ENCODE data around the gene FMNL3. TPM values are rescaled to one million over a fixed set of nuclear protein-coding genes. Genes with fewer than 3 reads are reported as not detected.

Gene FMNL3
- total RNA-seq, 1 donor = 24.6 TPM

DNA sequence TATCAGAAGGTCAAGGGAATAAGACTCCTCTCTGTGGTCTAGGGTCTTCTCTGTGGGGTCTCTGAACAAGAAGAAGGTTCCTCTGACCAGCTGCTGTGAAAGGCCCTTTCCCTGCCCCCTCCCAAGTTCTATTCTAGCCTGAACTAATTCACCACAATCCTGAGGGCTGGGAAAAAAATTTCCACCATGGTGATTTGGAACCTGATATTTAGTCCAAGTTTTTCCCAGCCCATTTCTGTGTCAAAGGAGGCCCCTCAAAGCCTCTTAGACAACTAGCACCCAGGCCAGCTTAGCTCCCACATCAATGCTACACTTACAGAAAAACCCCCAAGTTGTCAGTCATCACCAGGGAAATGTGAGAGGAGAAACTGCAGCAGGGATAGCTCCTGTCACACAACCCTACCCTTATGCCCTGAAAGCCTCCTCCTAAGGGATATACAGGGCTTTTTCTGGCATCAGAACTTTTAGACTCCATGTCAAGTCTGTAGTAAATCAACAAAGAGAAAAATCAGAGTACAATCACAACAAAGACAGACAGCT lies 4.5 kb downstream of the FMNL3 start:
- H2AFZ ChIP-seq (ENCODE audit: low read length) = no peak overlapping the region
- no peak for DNase-seq (ENCODE audit: insufficient read length, low spot score, missing footprints)
- TF ChIP-seq, protein P1, sequence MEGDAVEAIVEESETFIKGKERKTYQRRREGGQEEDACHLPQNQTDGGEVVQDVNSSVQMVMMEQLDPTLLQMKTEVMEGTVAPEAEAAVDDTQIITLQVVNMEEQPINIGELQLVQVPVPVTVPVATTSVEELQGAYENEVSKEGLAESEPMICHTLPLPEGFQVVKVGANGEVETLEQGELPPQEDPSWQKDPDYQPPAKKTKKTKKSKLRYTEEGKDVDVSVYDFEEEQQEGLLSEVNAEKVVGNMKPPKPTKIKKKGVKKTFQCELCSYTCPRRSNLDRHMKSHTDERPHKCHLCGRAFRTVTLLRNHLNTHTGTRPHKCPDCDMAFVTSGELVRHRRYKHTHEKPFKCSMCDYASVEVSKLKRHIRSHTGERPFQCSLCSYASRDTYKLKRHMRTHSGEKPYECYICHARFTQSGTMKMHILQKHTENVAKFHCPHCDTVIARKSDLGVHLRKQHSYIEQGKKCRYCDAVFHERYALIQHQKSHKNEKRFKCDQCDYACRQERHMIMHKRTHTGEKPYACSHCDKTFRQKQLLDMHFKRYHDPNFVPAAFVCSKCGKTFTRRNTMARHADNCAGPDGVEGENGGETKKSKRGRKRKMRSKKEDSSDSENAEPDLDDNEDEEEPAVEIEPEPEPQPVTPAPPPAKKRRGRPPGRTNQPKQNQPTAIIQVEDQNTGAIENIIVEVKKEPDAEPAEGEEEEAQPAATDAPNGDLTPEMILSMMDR (IDR thresholded peaks at IDR 0.05; ENCODE audit: extremely low read depth, low read depth, low read length) = no peak
- peaks cover 10% of the 10 kb centered on the region for H4K20me1 ChIP-seq (ENCODE audit: insufficient read depth, low read length)
- peaks cover 59% of the 10 kb centered on the region for H3K4me1 ChIP-seq (ENCODE audit: insufficient read depth, low read length)
- H3K36me3 ChIP-seq (ENCODE audit: insufficient read depth, low read length) = no peaks in the 10 kb centered on the region
- no peak overlapping the region for H3K4me3 ChIP-seq (ENCODE audit: insufficient read depth, low read length)
- H3K27me3 ChIP-seq (ENCODE audit: insufficient read depth, low read length) = no peaks in the 10 kb centered on the region
- H3K4me2 ChIP-seq (ENCODE audit: insufficient read depth, low read length) = peak overlapping the region; percentile 68
- H3K27ac ChIP-seq (ENCODE audit: low read depth, low read length) = peak overlapping the region; percentile 74
- H3K79me2 ChIP-seq (ENCODE audit: insufficient read depth, low read length) = peaks cover 77% of the 10 kb centered on the region
- H3K9me3 ChIP-seq (ENCODE audit: low read depth, low read length) = no peaks in the 10 kb centered on the region

DNA sequence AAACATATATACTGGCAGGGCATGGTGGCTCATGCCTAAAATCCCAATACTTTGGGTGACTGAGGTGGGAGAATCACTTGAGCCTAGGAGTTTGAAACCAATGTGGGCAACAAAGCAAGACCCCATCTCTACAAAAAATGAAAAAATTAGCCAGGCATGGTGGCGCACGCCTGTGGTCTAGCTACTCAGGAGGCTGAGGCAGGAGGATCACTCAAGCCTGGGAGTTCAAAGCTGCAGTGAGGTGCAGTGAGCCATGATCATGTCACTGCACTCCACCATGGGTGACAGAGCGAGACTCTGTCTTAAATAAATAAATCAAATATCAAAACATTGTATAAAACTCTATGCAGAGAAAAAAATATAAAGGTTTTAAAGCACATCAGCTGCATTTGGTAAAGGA lies 5.2 kb downstream of the FMNL3 start:
- H3K4me1 ChIP-seq (ENCODE audit: insufficient read depth, low read length) = peaks cover 57% of the 10 kb centered on the region
- TF ChIP-seq, protein P1 (IDR thresholded peaks at IDR 0.05; ENCODE audit: extremely low read depth, low read depth, low read length) = no peak
- no peaks in the 10 kb centered on the region for H3K27me3 ChIP-seq (ENCODE audit: insufficient read depth, low read length)

DNA sequence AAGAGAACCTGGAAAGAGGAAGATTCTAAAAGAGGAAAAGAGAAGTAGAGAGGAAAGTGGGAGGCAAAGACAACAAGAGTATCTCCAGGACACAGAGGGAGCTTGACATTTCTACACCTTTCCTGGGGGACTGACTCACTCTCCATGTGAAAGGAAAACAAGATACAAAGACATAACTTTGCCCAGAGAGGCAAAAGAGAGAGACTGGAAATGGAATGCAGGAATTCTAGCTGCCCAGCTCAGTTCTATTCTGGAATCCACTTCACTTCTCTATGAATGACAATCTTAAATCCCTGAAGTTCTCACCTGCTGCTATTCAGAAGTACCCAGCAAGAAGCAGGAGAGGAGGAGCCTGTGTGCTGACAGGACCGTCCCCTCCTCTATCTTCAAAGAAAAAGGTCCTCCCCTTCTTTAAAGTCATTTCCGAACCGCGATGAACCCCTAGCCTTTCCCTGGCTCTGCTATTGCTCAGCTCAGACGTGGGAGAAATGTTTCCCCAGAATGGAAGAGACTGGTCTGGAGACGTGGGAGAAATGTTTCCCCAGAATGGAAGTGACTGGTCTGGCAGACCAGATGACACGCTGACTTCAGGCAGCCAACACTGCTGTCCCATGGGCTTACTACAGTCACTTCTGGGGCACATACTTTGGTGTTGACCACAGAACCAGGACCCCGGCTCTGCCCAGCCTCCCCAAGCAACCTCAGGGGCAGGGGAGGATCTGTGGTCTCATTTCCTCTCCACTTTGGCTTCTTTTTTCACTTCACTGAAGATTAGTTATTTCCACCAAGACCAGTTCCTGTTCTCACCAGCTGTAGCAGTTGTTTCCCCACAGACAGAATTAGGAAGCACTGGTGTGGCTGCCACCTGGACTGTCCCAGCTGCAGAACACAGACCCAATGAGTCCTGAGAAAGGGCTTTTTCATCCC lies 8.3 kb downstream of the FMNL3 start:
- TF ChIP-seq, protein P1 (IDR thresholded peaks at IDR 0.05; ENCODE audit: extremely low read depth, low read depth, low read length) = no peak
- Histone ChIP-seq H3K79me2 (ENCODE audit: insufficient read depth, low read length) (peaks cover 83% of the 10 kb centered on the region), H3K4me3 (ENCODE audit: insufficient read depth, low read length) (peak overlapping the region; percentile 58), H2AFZ (ENCODE audit: low read length) (peak overlapping the region; percentile 75), H3K4me2 (ENCODE audit: insufficient read depth, low read length) (peak overlapping the region; percentile 87), H4K20me1 (ENCODE audit: insufficient read depth, low read length) (peaks cover 12% of the 10 kb centered on the region), H3K27me3 (ENCODE audit: insufficient read depth, low read length) (no peaks in the 10 kb centered on the region), H3K36me3 (ENCODE audit: insufficient read depth, low read length) (no peaks in the 10 kb centered on the region), H3K4me1 (ENCODE audit: insufficient read depth, low read length) (peaks cover 42% of the 10 kb centered on the region), H3K9me3 (ENCODE audit: low read depth, low read length) (no peaks in the 10 kb centered on the region), H3K27ac (ENCODE audit: low read depth, low read length) (peak overlapping the region; percentile 90)
- peak; percentile 71 for DNase-seq (ENCODE audit: insufficient read length, low spot score, missing footprints)

More for the DNA sequence above, 5.2 kb downstream of the FMNL3 start:
- DNase-seq (ENCODE audit: insufficient read length, low spot score, missing footprints) = no peak
- H2AFZ ChIP-seq (ENCODE audit: low read length) = no peak overlapping the region
- H3K4me3 ChIP-seq (ENCODE audit: insufficient read depth, low read length) = no peak overlapping the region
- peak overlapping the region; percentile 74 for H3K27ac ChIP-seq (ENCODE audit: low read depth, low read length)
- H3K9me3 ChIP-seq (ENCODE audit: low read depth, low read length) = no peaks in the 10 kb centered on the region
- H4K20me1 ChIP-seq (ENCODE audit: insufficient read depth, low read length) = peaks cover 10% of the 10 kb centered on the region
- H3K79me2 ChIP-seq (ENCODE audit: insufficient read depth, low read length) = peaks cover 84% of the 10 kb centered on the region
- no peaks in the 10 kb centered on the region for H3K36me3 ChIP-seq (ENCODE audit: insufficient read depth, low read length)
- H3K4me2 ChIP-seq (ENCODE audit: insufficient read depth, low read length) = no peak overlapping the region

DNA sequence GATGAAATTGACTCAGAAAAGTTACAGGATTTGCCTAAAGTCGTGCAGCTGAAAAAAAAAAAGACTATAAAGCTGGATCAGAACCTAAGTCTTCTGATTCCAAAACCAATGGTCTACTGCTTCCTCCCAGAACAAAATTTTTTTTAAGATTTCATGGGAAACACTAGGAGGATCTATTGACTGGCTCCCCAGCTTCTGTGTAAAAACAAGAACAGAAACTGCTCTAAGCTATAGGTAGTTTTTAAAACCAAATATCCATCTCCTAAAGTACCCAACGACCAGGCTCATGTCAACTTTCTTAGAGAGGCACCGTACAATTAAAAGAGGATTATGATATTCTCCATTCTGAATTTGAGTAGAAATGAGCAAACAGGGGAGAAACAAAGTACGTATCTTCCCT lies 9.4 kb downstream of the FMNL3 start:
- no peak overlapping the region for H3K4me2 ChIP-seq (ENCODE audit: insufficient read depth, low read length)

More for the DNA sequence above, 9.4 kb downstream of the FMNL3 start:
- Histone ChIP-seq H3K36me3 (ENCODE audit: insufficient read depth, low read length) (no peaks in the 10 kb centered on the region), H3K9me3 (ENCODE audit: low read depth, low read length) (no peaks in the 10 kb centered on the region), H4K20me1 (ENCODE audit: insufficient read depth, low read length) (peaks cover 14% of the 10 kb centered on the region), H3K4me3 (ENCODE audit: insufficient read depth, low read length) (no peak overlapping the region), H3K4me1 (ENCODE audit: insufficient read depth, low read length) (peaks cover 31% of the 10 kb centered on the region), H3K79me2 (ENCODE audit: insufficient read depth, low read length) (peaks cover 80% of the 10 kb centered on the region), H2AFZ (ENCODE audit: low read length) (no peak overlapping the region), H3K27me3 (ENCODE audit: insufficient read depth, low read length) (no peaks in the 10 kb centered on the region), H3K27ac (ENCODE audit: low read depth, low read length) (peak overlapping the region; percentile 90)
- DNase-seq (ENCODE audit: insufficient read length, low spot score, missing footprints) = no peak
- TF ChIP-seq, protein P1 (IDR thresholded peaks at IDR 0.05; ENCODE audit: extremely low read depth, low read depth, low read length) = no peak
